HG03439 (cell line): ENCODE results near the gene SEC14L3.
"Not testable (repeated sequence)": the region's sequence is repeated elsewhere in the genome, so short reads cannot be mapped to it uniquely, and the experiment has no call there.

ENCODE experiments used
- ATAC-seq: cut with Tn5 transposase; IDR thresholded peaks from one replicate; pipeline ENCODE4 v1.9.1; 2021; ENCODE audit warnings: mild to moderate bottlenecking, moderate library complexity; ENCODE audit not compliant: unreplicated experiment

Gene SEC14L3

GRCh38 chr22:30486661-30487115 lies 14.9 kb upstream of the SEC14L3 start:
- no peak for ATAC-seq

GRCh38 chr22:30486118-30486517 lies 14.3 kb upstream of the SEC14L3 start:
- ATAC-seq: no peak

GRCh38 chr22:30485362-30485988 lies 13.7 kb upstream of the SEC14L3 start:
- ATAC-seq: no peak

- no peak for ATAC-seq
Measured at GRCh38 chr22:30483169-30483568, 11.4 kb upstream of the SEC14L3 start.

GRCh38 chr22:30481711-30482110 lies 9.9 kb upstream of the SEC14L3 start:
- ATAC-seq: no peak

GRCh38 chr22:30479981-30480380 lies 8.2 kb upstream of the SEC14L3 start:
- ATAC-seq: no peak

- no peak for ATAC-seq
Measured at GRCh38 chr22:30474683-30475424, 3.0 kb upstream of the SEC14L3 start.

- no peak for ATAC-seq
Measured at GRCh38 chr22:30474121-30474520, 2.3 kb upstream of the SEC14L3 start.

GRCh38 chr22:30472994-30473720 lies 1.3 kb upstream of the SEC14L3 start:
- no peak for ATAC-seq

GRCh38 chr22:30470655-30471054 lies 1.2 kb downstream of the SEC14L3 start:
- ATAC-seq: no peak

GRCh38 chr22:30469165-30469564 lies 2.7 kb downstream of the SEC14L3 start:
- no peak for ATAC-seq

- not testable (repeated sequence) for ATAC-seq
Measured at GRCh38 chr22:30460555-30460954, 11.3 kb downstream of the SEC14L3 start.

GRCh38 chr22:30460147-30460546 lies 11.7 kb downstream of the SEC14L3 start:
- ATAC-seq: no peak

- ATAC-seq: no peak
Measured at GRCh38 chr22:30459181-30460052, 12.4 kb downstream of the SEC14L3 start.

- ATAC-seq: no peak
Measured at GRCh38 chr22:30457981-30458380, 13.8 kb downstream of the SEC14L3 start.

- no peak for ATAC-seq
Measured at GRCh38 chr22:30455075-30455840, 16.6 kb downstream of the SEC14L3 start.

- ATAC-seq: no peak
Measured at GRCh38 chr22:30453731-30454510, 17.9 kb downstream of the SEC14L3 start.

- ATAC-seq: no peak
Measured at GRCh38 chr22:30452861-30453260, 19.0 kb downstream of the SEC14L3 start.

- ATAC-seq: not testable (repeated sequence)
Measured at GRCh38 chr22:30451488-30451887, 20.3 kb downstream of the SEC14L3 start.
